ENCODE data around the gene ARSB. TPM values are rescaled to one million over a fixed set of nuclear protein-coding genes. Genes with fewer than 3 reads are reported as not detected.
A peak's percentile ranks its signal among the peaks of the same experiment; 100 is the strongest.

The ARSB gene
- total RNA-seq, 1 donor from 2014 or later = 30.2 TPM

- DNase-seq (ENCODE audit: low read depth) = peak; percentile 80
Observed at GRCh38 chr5:78896132-78896531, 89.0 kb downstream of the ARSB start.

GRCh38 chr5:78895616-78896015 is 89.5 kb downstream of the ARSB start:
- no peaks in the 10 kb centered on the region for H3K27me3 ChIP-seq (ENCODE audit: insufficient read depth, low read length)
- TF ChIP-seq EZH2 (IDR thresholded peaks at IDR 0.05; ENCODE audit: insufficient read depth, low read length) (no peak), CTCF (IDR thresholded peaks at IDR 0.05; ENCODE audit: insufficient read depth, low read depth, low read length) (no peak)
- H3K4me1 ChIP-seq (ENCODE audit: insufficient read depth, low read length) = peaks cover 6% of the 10 kb centered on the region
- FAIRE-seq = no peak
- no peaks in the 10 kb centered on the region for H3K9me3 ChIP-seq (ENCODE audit: insufficient read depth, low read depth, low read length)
- H3K9ac ChIP-seq (ENCODE audit: low read length) = no peak overlapping the region
- no peaks in the 10 kb centered on the region for H3K36me3 ChIP-seq (ENCODE audit: insufficient read depth, low read length)
- H3K4me1 Mint-ChIP-seq (ENCODE audit: low read depth, unreplicated experiment) = peaks cover 17% of the 10 kb centered on the region
- no peak overlapping the region for H3K27ac ChIP-seq (ENCODE audit: low read depth, low read length)
- H3K27me3 Mint-ChIP-seq (ENCODE audit: low read depth, unreplicated experiment) = no peaks in the 10 kb centered on the region
- no peaks in the 10 kb centered on the region for H4K20me1 ChIP-seq (ENCODE audit: insufficient read depth, low read length)
- H2AFZ ChIP-seq (ENCODE audit: low read depth, low read length) = no peak overlapping the region
- peaks cover 6% of the 10 kb centered on the region for H3K9me3 Mint-ChIP-seq (ENCODE audit: unreplicated experiment)
- H3K79me2 ChIP-seq (ENCODE audit: insufficient read depth, low read length) = no peaks in the 10 kb centered on the region
- no peak overlapping the region for H3K4me3 Mint-ChIP-seq (ENCODE audit: unreplicated experiment)
- H3K4me2 ChIP-seq (ENCODE audit: low read length) = no peak overlapping the region
- peaks cover 2% of the 10 kb centered on the region for H3K36me3 Mint-ChIP-seq (ENCODE audit: low read depth, unreplicated experiment)
- peak overlapping the region; percentile 62 for H3K27ac Mint-ChIP-seq (ENCODE audit: unreplicated experiment)
- DNase-seq (ENCODE audit: low read depth) = no peak
- H3K4me3 ChIP-seq (ENCODE audit: insufficient read depth, low read depth, low read length) = no peak overlapping the region

More at GRCh38 chr5:78896132-78896531, 89.0 kb downstream of the ARSB start:
- H3K36me3 Mint-ChIP-seq (ENCODE audit: low read depth, unreplicated experiment) = peaks cover 2% of the 10 kb centered on the region
- H3K4me3 ChIP-seq (ENCODE audit: insufficient read depth, low read depth, low read length) = no peak overlapping the region
- no peaks in the 10 kb centered on the region for H3K9me3 ChIP-seq (ENCODE audit: insufficient read depth, low read depth, low read length)
- no peak overlapping the region for H2AFZ ChIP-seq (ENCODE audit: low read depth, low read length)
- no peak overlapping the region for H3K4me3 Mint-ChIP-seq (ENCODE audit: unreplicated experiment)
- H3K9me3 Mint-ChIP-seq (ENCODE audit: unreplicated experiment) = peaks cover 6% of the 10 kb centered on the region
- peak overlapping the region; percentile 62 for H3K27ac Mint-ChIP-seq (ENCODE audit: unreplicated experiment)
- no peaks in the 10 kb centered on the region for H3K79me2 ChIP-seq (ENCODE audit: insufficient read depth, low read length)
- peaks cover 17% of the 10 kb centered on the region for H3K4me1 Mint-ChIP-seq (ENCODE audit: low read depth, unreplicated experiment)
- peaks cover 6% of the 10 kb centered on the region for H3K4me1 ChIP-seq (ENCODE audit: insufficient read depth, low read length)
- no peaks in the 10 kb centered on the region for H3K27me3 Mint-ChIP-seq (ENCODE audit: low read depth, unreplicated experiment)
- H3K9ac ChIP-seq (ENCODE audit: low read length) = no peak overlapping the region
- no peak overlapping the region for H3K27ac ChIP-seq (ENCODE audit: low read depth, low read length)
- no peaks in the 10 kb centered on the region for H4K20me1 ChIP-seq (ENCODE audit: insufficient read depth, low read length)
- H3K36me3 ChIP-seq (ENCODE audit: insufficient read depth, low read length) = no peaks in the 10 kb centered on the region
- no peaks in the 10 kb centered on the region for H3K27me3 ChIP-seq (ENCODE audit: insufficient read depth, low read length)
- FAIRE-seq = peak; percentile 17
- H3K4me2 ChIP-seq (ENCODE audit: low read length) = no peak overlapping the region
- no peak for TF ChIP-seq CTCF (IDR thresholded peaks at IDR 0.05; ENCODE audit: insufficient read depth, low read depth, low read length)
- TF ChIP-seq EZH2 (IDR thresholded peaks at IDR 0.05; ENCODE audit: insufficient read depth, low read length) = no peak

GRCh38 chr5:78893940-78894677 is 91.0 kb downstream of the ARSB start:
- H3K27ac Mint-ChIP-seq (ENCODE audit: unreplicated experiment) = no peak overlapping the region
- H3K4me2 ChIP-seq (ENCODE audit: low read length) = no peak overlapping the region

More at GRCh38 chr5:78893940-78894677, 91.0 kb downstream of the ARSB start:
- Histone ChIP-seq H4K20me1 (ENCODE audit: insufficient read depth, low read length) (no peaks in the 10 kb centered on the region), H3K9me3 (ENCODE audit: insufficient read depth, low read depth, low read length) (no peaks in the 10 kb centered on the region), H3K9ac (ENCODE audit: low read length) (no peak overlapping the region), H3K27me3 (ENCODE audit: insufficient read depth, low read length) (no peaks in the 10 kb centered on the region), H3K4me3 (ENCODE audit: insufficient read depth, low read depth, low read length) (no peak overlapping the region), H3K4me1 (ENCODE audit: insufficient read depth, low read length) (peaks cover 6% of the 10 kb centered on the region), H2AFZ (ENCODE audit: low read depth, low read length) (no peak overlapping the region), H3K36me3 (ENCODE audit: insufficient read depth, low read length) (no peaks in the 10 kb centered on the region), H3K79me2 (ENCODE audit: insufficient read depth, low read length) (no peaks in the 10 kb centered on the region), H3K27ac (ENCODE audit: low read depth, low read length) (no peak overlapping the region)
- no peak overlapping the region for H3K4me3 Mint-ChIP-seq (ENCODE audit: unreplicated experiment)
- FAIRE-seq (no peak), DNase-seq (ENCODE audit: low read depth) (no peak)
- no peaks in the 10 kb centered on the region for H3K27me3 Mint-ChIP-seq (ENCODE audit: low read depth, unreplicated experiment)
- H3K36me3 Mint-ChIP-seq (ENCODE audit: low read depth, unreplicated experiment) = no peaks in the 10 kb centered on the region
- peaks cover 13% of the 10 kb centered on the region for H3K4me1 Mint-ChIP-seq (ENCODE audit: low read depth, unreplicated experiment)
- peaks cover 2% of the 10 kb centered on the region for H3K9me3 Mint-ChIP-seq (ENCODE audit: unreplicated experiment)
- TF ChIP-seq EZH2 (IDR thresholded peaks at IDR 0.05; ENCODE audit: insufficient read depth, low read length) (no peak), CTCF (IDR thresholded peaks at IDR 0.05; ENCODE audit: insufficient read depth, low read depth, low read length) (no peak)

Data from astrocyte (in vitro differentiated cells and primary cell).